ENCODE measurements around the gene RNF223.
"Not testable (repeated sequence)": the region's sequence is repeated elsewhere in the genome, so short reads cannot be mapped to it uniquely, and the experiment has no call there.

Gene RNF223

DNA sequence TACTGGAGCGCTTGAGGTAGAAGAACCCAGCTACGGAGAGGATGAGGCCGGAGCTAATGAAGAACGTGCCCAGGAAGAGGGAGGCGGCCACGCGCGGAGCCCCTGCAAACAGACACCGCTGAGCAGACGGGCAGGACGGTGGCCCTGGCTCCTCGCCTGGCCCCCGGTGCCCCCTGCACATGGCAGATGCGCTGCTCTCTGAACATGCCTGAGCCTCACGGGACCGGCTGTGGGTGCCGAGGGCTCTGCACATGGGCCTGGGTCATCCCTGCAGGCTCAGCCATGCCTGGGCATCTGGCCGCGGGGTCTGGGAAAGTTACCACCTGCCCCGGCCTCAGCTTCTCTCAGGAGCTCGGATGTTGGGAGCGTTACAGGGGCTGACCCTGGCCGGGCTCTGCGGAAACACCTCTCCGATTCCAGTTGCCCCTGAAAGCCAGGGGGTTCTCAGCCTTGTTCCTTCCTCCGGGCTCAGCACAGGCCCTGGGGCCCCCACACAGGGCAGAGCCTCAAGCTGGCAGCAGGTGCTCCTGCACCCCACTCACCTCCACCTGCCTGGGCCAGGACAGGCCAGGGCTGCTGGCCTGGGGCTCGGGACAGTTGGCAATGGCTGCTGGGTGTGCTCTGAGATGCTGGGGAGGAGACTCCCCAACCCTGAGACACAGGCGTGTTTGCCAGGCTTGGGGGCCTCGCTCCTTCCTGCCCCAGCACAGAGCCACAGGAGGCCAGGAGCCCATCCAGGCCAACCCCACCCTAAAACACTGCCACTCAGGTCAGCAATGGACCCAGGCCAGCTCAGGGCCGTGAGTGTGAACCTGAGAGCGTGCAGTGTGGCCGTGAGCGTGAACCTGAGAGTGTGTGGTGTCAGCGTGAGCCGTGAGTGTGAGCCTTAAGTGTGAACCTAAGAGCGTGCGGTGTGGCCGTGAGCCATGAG, 12.1 kb upstream of the RNF223 start:
- peak; percentile 11 for DNase-seq

DNA sequence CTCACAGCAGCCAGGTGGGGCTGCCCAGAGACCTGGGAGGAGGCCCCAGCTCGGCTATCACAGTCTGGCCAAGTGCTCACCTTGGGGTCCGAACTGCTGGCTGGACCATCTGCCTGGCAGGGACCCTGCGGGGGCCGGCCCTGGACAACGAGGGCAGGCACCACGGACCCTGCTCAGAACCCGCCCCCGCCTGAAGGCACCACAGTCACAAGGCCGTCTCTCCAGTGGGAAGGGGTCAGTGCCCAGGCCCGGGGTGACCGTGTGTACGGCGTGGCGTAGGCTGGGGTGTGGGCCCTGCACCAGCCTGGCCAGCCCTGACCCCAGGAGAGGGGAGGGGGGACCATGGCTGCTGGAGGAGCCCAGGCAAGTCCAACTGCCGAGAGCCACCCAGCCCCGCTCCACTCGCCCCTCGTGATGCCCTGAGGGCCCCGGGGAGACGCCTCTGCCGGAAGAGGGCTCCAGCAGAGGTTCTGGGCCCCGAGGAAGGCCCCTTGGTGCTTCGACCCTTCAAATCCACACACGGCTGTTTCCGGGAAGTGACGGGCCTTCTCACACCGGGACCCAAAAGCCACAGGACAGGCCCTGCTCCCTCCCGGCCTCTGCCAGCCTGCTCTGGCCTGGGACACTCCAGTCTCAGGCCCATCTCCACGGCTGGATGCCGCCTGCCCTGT, 11.2 kb upstream of the RNF223 start:
- peak; percentile 10 for DNase-seq

DNA sequence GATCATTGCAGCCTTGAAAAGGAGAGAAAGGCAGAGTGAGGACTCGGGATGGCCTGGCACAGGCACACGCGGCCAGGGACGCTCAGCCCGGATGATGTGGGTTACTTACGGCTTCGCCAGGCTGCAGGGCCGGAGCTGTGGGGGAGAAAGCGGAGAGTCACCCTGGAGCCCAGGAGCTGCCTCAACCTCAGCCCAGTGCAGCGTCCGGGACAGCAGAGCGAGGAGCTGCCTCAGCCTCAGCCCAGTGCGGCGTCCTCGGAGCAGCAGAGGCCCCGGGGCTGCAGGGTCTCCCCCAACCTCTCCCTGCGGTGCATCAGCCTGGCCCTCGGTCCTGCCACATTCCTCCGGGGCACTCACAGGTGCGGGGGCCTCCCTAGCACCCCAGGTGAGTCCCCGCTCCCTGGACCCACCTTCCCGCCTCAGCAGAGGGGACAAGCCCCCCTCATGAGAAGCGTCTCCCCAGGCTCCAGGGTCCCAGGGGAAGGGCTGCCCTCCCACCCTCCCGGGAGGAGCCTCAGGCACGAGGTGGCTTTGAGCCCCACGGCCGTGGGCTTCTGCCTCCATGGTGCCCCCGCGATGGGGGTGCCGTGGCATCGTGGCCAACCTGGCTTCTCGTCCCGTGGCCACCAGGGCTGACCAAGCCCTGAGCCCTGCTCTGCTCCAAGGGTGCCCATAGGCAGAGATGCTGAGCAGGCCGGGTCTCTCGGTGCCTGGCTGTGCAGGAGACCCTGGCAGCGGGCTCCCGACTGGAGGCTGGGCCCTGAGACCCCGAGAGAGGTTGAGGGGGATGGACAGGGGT, 10.5 kb upstream of the RNF223 start:
- peak; percentile 13 for DNase-seq

DNA sequence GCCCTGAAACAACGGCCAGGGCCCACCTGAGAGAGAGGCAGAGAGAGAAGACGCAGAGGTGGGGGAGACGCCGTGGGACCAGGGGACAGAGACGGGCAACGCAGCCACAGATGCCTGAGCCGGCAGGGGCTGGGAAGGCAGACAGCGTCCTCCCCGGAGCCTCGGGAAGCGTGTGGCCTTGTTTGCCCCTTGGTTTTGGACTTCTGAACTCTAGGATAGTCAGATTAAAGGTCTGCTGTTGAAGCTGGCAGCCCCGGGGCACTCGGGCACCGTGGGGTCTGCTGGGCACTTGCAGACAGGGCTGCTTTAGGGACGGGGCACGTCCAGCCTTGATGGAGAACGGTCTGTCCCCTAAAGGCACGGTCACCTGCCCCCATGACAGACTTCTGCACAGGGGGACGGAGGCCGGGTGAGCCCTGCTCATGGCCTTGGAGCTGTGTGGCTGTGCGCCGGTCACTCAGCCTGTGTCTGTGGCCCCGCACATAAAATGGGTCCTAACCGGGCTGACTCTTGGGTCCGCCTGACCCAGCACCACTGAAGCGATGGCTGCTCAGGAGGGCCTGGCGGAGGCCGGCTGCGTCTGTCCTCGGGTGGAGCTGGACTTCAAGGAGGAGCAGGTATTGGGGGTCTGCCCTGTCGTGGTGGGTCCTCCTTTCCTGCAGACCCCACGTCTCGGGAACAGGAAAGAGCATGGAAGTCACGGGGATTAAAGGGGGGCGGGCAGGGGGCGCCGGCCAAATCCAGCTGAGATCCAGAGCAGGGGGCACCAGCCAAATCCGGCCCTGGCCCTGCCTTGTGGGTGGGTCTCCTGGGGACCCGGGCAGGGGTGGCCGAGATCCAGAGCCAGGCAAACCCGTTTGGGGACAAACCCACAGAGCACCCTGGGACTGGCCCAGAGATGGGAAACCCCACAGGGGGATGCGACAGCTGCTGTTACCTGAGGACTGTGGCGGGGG, 9.6 kb upstream of the RNF223 start:
- peak; percentile 14 for DNase-seq

DNA sequence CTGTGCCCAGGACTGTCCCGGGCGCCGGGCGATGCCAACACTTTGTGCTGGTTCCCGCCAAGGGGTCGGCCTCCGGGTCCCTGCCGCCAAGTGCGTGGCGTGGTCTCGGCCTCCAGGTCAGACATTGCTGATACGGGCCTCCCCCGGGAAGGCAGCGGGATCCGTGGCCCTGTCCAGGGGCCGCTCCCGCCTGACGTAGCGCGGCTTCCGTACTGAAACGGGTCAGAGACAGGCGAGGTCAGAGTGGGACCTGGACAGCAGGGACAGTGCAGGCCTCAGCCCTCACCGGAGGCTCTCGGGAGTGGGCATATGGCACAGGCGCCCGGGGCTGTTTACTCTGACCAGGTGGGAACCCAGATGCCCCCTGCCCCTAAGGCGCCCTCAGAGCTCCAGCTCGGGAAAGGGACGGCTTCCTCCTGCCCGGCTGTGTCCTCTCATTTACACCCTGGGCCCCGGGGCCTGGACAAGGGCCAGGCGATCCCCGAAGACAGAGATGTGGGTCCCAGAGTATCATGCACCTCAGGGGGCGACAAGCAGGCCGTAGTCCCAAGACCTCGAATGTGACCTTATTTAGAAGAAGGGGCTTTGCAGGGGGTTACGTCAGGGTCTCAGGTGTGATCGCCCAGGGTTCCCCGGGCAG, 8.8 kb upstream of the RNF223 start:
- DNase-seq = peak; percentile 21

DNA sequence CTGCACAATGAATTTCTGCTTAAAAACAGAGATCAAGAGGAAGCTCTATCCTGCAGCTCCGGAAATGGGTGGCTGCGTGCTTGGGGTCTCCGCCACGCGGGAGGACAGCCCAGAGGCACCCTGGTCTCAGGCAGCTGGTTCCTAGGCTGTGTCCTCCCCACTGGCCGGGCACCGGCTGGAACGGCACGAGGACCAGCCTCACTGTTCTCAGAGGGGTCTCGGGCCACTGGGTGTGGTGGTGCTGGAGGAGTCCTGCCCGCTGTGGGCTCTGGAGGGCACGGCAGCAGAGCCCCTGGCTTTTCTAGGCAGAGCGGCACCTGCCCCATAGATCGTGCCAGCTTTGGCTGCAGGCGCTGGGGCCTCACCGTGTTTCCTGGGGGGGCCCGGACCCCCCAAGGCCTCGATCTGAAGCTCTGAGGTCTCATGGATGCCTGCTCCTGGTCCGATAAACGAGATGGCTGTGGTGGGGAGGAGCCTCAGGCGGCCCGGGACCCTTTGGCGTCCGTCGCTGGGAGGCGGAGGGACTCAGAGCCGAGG, 8.2 kb upstream of the RNF223 start:
- peak; percentile 14 for DNase-seq

DNA sequence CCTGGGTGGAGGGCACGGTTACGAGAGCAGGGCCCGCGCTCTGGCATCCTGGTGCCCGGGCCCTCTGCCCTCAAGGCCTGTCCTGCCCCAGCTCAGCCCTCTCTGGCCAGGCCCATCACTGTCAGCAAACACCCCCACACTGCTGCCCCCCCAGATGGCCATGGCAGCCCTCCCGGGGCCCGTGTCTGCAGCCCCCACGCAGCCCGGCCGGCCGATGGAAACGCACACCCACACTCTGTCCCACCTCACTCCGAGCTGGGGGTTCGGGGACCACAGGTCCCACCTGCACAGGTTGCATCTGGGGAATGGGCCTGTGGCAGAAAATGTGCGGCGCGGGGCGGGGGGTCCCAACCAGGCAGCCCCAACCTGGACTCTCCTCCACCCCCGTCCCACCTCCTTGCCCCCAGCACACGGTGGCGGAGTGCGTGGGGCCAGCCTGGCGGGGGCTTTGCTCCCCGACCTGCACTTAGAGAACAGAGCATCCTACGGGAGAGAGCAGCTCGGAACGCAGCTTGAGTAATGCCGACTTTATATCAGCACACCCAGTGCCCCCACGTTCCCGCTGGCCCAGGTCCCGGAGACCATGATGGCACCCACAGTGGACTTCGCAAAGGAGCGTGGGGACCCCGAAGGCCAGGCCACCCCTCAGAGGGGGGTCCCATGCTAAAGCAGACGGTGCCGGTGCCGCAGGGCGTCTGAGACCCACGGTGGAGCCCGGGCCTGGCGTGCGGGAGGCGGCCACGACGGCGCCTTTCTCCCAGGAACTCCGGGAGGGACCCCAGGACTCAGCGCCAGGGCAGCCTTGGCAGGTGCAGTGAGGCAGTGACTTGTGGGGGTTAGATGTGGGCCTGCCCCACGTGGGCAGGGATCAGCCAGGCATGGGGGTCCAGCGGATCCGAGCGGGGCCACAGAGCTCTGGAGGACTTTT, 7.5 kb upstream of the RNF223 start:
- DNase-seq = peak; percentile 14

DNA sequence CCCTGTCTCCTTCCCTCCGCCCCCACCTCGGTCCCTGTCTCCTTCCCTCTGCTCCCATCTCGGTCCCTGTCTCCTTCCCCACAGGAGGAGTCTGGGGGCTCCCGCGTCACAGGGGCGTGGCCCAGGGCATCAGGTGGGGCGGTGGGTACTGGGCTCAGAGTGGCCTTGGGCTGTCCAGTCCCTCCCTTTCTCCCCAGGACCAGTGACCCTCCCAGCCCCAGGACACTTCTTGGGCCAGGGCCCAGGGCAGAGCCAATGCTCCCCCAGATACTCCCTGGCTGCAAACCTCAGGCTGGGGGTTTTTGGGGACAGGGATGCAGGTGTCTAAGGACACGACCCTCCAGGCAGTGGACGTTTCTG, 6.8 kb upstream of the RNF223 start:
- no peak for DNase-seq

DNA sequence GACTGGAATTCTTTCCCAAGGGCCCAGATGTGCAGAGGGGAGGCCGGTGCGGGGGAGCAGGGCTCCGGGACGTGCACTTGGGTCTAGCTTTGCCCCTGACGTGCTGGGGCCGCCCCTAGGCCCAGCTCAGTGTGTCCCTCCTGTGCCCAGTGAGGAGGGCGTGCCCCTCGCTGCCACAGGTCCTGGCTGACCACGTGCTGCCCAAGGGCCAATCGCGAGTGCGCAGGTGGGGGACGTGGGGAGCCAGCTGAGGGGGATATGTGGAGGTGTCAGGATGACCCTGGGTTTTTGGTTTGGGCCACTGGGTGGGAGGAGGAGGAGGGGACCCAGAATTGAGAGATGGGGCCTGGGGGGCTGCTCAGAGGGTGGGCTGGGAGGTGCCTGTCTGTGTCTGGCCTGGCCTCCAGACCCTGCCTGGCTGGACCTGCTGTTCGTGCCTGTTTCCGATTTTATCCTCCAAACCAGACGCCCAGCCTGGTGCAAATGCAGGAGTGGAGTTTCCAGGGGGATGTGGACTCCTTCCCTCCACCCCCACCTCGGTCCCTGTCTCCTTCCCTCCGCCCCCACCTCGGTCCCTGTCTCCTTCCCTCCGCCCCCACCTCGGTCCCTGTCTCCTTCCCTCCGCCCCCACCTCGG, 6.1 kb upstream of the RNF223 start:
- peak; percentile 26 for DNase-seq

DNA sequence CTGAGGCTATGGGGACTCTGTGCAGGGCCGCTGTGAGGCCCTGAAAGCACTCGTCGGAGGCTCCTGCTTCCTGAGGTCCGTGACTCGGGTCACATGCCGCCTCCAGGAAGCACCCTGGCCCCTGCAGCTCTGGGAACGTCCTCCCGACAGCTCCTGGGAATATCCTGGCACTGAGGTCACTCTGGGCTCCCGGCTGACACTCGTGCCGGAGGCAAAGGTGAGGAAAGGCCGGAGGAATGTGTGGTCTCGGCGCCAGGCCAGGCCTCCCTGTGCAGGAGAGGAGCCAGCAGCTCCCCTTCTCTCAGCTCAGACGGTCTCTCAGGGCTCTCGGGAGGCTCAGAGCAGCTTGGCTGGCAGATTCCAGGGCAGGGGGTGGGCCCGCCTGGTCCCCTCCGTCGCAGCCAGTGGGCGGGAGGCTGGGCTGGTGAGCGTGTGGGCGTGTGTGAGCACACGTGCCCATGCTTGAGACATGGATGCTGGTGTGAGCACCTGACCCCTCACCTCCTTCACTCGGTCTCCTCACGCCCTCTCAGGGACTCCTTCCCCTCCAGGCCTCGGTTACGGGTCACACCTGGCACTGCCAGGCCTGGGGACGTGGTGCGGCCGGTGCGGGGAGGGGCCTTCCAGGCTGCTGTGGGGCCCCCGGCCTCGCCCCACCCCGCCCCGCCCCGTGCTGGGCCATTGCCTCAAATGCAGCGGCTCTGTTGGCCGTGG, 5.5 kb upstream of the RNF223 start:
- peak; percentile 55 for DNase-seq

DNA sequence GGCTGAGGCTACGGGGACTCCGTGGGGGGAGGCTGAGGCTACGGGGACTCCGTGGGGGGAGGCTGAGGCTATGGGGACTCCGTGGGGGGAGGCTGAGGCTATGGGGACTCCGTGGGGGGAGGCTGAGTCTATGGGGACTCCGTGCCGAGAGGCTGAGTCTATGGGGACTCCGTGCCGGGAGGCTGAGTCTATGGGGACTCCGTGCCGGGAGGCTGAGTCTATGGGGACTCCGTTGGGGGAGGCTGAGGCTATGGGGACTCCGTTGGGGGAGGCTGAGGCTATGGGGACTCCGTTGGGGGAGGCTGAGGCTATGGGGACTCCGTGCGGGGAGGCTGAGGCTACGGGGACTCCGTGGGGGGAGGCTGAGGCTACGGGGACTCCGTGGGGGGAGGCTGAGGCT, 3.3 kb upstream of the RNF223 start:
- DNase-seq = not testable (repeated sequence)

DNA sequence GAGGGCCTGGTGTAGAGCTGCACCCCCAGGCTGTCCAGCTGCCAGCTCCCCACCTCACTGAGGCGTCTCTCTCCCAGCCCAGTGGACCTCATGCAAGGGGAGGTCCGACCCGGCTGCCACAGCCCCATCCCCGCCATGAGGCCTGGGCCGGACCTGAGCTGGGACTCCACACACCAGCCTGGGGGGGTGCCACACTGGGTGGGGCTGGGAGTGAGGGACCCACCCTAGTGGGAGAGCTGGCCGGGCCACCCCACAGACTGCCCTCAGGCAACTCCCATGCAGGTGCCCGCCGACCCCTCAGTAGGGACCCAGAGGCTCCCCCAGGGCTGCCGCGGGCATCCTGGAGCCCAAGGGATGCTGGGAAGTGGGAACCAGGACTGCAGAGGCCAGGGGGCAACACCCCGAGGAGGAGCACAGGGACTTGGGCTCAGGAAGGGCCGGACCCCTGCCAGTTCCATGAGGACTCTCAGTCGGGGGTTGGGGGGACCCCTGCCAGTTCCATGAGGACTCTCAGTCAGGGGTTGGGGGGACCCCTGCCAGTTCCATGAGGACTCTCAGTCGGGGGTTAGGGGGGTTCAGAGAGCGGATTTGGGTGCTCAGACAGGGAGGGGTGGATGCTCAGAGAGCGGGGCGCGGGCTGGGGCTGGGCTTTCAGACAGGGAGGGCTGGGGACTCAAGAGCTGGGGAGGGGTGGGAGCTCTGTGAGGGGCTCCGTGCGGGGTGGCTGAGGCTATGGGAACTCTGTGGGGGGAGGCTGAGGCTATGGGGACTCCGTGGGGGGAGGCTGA, 1.2 kb upstream of the RNF223 start:
- DNase-seq = no peak

DNA sequence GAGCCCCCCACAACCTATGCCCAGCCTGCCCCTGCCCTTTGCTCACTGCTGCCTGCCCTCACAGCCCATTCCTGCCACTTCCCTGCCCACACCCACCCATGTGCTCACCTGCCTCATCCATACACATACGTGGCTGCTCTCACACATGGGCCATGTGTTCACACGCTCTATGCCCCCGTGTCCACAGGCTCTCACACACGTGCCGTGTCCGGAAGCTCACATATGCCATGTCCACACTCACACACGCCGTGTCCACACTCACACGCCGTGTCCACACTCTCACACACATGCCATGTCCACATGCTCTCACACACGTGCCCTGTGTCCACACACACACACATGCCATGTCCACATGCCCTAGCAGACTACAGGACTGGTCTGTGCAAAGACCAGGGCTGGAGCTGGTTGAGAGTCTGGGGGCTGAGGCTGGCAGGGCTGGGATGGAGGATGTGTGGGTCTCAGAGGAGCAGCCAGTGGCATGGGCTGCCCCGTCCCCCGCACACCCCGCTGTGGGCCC, 583 bp upstream of the RNF223 start:
- no peak for DNase-seq

DNA sequence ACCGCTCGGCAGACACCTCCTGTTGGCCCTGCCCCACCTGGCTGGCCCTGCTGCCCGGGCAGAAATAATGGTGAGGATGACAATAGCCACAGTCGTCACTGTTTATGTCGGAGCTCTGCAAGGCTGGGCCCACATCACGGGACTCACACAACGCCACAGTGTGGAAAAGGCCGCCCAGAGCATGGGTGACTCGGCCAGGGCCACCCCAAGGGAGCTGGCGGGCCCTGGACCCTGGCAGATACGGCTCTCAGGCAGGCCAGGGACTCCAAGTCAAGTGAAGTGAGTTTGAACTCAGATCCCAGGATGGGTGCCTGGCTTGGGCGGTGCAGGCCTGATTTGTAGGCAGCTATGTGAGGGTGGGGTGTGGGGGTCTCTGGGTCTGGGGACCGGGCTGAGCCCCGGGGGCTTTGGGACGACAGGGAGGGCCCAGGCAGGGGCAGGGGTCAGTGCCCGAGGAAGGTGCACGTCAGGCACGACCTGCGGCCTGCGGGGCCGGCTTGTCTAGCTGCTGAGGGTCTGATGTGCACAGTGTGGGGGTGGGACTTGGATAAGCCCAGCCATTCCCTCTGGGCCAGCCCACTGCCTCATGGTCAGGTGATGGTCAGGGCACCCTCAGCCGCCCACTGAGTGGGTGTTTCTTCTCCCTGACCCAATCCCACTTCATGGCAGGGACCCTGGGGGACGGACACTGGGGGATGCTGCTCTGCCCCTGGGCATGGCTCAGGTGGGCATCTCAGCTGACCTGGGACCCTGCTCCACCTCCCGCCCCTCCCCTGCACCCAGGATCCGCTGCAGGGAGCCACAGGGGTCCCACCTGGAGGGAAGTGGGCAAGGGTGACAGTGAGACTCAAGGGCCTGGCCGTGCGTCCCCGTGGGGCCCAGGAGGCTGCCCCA, 1.0 kb downstream of the RNF223 start:
- DNase-seq = no peak

DNA sequence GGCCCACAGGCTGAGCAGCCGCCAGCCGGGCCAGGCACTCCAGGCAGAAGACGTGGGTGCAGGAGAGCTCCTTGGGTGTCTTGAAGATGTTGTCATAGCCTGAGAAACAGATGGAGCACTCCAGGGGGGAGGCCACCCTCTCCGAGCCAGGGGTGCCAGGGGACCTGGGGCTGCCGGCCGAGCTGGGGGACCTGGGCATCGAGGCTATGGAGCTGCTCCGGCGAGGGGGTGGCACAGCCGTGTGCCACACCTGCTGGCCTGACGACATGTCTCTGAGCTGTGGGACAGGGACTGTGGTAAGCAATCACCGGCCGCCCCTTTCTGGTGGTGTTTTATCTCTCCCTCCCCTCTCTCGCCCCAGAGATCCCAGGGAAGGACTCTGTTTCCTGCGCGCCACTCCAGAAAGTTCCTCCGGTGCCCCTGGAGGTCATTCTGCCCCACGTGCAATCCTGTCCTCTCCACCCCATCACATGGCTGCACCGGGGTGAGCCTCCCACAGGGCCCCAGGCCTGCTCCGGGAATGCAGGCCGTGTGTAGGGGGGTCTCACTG, 1.7 kb downstream of the RNF223 start:
- DNase-seq = no peak

DNA sequence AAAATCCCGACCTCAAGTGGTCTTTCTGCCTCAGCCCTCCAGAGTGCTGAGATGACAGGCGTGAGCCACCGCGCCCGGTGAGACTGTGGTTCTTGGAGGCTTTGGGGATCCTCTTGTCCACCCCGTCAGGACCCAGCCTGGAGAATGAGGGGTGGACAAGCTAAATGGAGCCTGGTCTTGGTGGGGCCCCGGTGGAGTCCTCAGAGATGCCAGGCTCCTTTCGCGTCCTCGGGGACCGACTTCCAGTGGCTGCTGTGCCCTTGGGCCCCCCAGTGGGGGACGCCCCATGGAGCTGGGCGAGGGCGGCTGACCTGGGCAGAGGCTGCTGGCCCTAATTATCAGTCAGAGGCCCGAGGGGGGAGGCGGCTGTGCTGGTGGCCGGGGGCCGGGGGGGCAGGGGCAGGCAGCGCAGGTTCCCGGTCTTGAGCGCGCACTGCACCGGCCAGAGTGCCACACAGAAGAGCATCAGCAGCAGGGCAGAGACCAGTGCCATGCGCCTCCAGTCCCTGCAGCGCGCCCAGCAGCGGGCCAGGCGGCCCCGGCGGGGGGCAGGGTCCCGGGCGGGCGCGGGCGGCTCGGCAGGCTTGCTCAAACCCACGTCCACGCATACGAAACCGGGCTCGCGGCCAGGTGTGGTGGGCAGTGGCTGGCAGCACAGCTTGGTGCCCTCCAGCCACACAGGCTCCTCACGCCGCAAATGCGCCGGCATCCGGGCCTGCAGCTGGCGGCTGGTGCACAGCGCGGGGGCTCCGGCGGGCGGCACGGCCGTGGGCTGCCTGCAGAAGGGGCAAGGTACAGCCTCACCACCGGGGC, 2.4 kb downstream of the RNF223 start:
- no peak for DNase-seq
